ENCODE results near the gene GTF3C6.

DNA sequence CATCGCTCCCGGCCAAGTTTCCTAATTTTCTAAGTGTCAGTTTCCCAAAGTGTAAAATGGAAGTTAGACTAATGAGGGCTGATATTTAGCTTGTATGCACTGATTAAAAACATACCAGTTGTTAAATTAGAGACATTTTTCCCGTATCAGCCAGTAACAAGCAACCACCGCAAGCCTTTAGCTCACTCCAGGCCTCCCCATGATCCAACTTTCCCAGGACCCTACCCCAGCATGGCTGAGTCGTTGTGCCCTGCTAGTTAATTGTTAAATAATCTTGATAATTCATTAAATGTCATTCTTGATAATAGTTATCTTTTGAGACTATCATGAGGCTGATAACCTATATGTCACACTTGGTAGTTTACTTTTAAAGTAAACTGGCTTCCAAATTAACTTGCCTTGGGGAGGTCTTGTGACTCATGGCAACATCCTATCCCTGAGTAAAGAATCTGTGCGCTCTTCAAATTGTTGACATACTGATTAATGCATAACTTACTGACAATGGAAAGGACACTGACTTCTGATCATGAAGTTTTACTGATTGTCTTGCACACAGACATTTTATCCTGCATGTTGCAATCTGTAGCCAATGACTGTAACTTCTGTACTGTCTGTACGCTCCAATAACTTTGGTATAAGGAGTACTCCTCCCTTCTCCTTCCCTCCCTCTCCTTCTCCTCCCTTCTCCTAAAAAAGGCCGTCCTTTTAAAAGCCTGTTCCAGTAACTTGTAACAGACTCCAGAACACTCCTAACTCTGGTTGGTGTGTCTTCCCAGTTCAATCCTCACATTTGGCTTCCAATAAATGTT lies 6.3 kb upstream of the GTF3C6 start:
- TF ChIP-seq EZH2 (IDR thresholded peaks at IDR 0.05) = no peak
- TF ChIP-seq, protein P1, sequence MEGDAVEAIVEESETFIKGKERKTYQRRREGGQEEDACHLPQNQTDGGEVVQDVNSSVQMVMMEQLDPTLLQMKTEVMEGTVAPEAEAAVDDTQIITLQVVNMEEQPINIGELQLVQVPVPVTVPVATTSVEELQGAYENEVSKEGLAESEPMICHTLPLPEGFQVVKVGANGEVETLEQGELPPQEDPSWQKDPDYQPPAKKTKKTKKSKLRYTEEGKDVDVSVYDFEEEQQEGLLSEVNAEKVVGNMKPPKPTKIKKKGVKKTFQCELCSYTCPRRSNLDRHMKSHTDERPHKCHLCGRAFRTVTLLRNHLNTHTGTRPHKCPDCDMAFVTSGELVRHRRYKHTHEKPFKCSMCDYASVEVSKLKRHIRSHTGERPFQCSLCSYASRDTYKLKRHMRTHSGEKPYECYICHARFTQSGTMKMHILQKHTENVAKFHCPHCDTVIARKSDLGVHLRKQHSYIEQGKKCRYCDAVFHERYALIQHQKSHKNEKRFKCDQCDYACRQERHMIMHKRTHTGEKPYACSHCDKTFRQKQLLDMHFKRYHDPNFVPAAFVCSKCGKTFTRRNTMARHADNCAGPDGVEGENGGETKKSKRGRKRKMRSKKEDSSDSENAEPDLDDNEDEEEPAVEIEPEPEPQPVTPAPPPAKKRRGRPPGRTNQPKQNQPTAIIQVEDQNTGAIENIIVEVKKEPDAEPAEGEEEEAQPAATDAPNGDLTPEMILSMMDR (IDR thresholded peaks at IDR 0.05 in 2 of 3, conservative IDR thresholded peaks at IDR 0.05 in 1 of 3; ENCODE audit: borderline replicate concordance in 1 of 3, insufficient read depth in 1 of 3, low read depth in 2 of 3, low read length in 2 of 3) = no peak
- TF ChIP-seq POLR2AphosphoS5 (IDR thresholded peaks at IDR 0.05; ENCODE audit: low read depth, low read length) = no peak
- TF ChIP-seq REST (IDR thresholded peaks at IDR 0.05; ENCODE audit: low read depth) = no peak
- no peak for TF ChIP-seq EGR1 (IDR thresholded peaks at IDR 0.05; ENCODE audit: low read depth)
